Activated CD8-positive, alpha-beta T cell treated with anti-CD3 and anti-CD28 coated beads for 36 hours (primary cell): ENCODE data around the gene KCNA10. TPM values are rescaled to one million over a fixed set of nuclear protein-coding genes. Genes with fewer than 3 reads are reported as not detected.
A peak's percentile ranks its signal among the peaks of the same experiment; 100 is the strongest.

Experiments
- ATAC-seq: fragments of 200-7000 bp; cut with Tn5 transposase; one replicate; pipeline ENCODE4 v1.10.0; 2021; ENCODE audit warnings: mild to moderate bottlenecking, moderate library complexity
- CTCF ChIA-PET: fragments of 350-600 bp; sonication (Branson Sonifier 250); formaldehyde crosslinking; loops from one replicate; lab custom pipeline; 2021; ENCODE audit warnings: antibody characterized with exemption; lab: Charles Lee
- POLR2A ChIA-PET: fragments of 350-600 bp; sonication (Branson Sonifier 250); formaldehyde crosslinking; loops from one replicate; lab custom pipeline; 2021; ENCODE audit warnings: antibody characterized with exemption; lab: Charles Lee
- DNase-seq: peaks from one replicate; pipeline ENCODE4 v3.0.0-alpha.2; 2020
- H3K27ac Mint-ChIP-seq: one replicate; pipeline ENCODE4 v1.8.0; 2021; ENCODE audit warnings: mild to moderate bottlenecking, mixed read lengths
- H3K27me3 Mint-ChIP-seq: one replicate; pipeline ENCODE4 v1.8.0; 2021; ENCODE audit warnings: mixed read lengths
- H3K36me3 Mint-ChIP-seq: one replicate; pipeline ENCODE4 v1.8.0; 2021; ENCODE audit warnings: low read depth, mixed read lengths
- H3K4me1 Mint-ChIP-seq: one replicate; pipeline ENCODE4 v1.8.0; 2021; ENCODE audit warnings: low read depth, mixed read lengths
- H3K4me3 Mint-ChIP-seq: one replicate; pipeline ENCODE4 v1.8.0; 2021; ENCODE audit warnings: mild to moderate bottlenecking, moderate library complexity, mixed read lengths
- H3K9me3 Mint-ChIP-seq: one replicate; pipeline ENCODE4 v1.8.0; 2021; ENCODE audit warnings: mixed read lengths
- CTCF ChIP-seq: fragments of 200-600 bp; IDR thresholded peaks from one replicate; pipeline ENCODE4 v1.8.0; 2022; ENCODE audit warnings: antibody characterized with exemption, mild to moderate bottlenecking
- intact Hi-C: fragments of 100-400 bp; cut with micrococcal nuclease; formaldehyde crosslinking; loops from one replicate; pipeline ENCODE4 v1.10.0; 2022
- total RNA-seq, 2 experiments: library from RNA; stranded (reverse); gene quantifications; one replicate each; pipeline ENCODE4 v1.2.3, GENCODE V29; 2021

Gene KCNA10
- total RNA-seq, 2 experiments from 2014 or later, result not detected

GRCh38 chr1:110554871-110555801, 36.2 kb upstream of the KCNA10 start:
- Mint-ChIP-seq H3K27me3 (peaks cover 29% of the 10 kb centered on the region), H3K27ac (no peak overlapping the region), H3K4me1 (no peaks in the 10 kb centered on the region), H3K9me3 (no peaks in the 10 kb centered on the region), H3K36me3 (no peaks in the 10 kb centered on the region), H3K4me3 (peak overlapping the region; percentile 13)
- peak; percentile 83 for TF ChIP-seq CTCF
- ChIA-PET POLR2A (no interaction called here), CTCF (interaction anchor here (0.6 to 5.6 kb wide), 35 partner anchors 9 to 348 kb away, joined by 3 to 42 read pairs (median 4); no protein-coding TSS in a partner anchor)
- ATAC-seq (peak; percentile 92), DNase-seq (peak; percentile 65)
- intact Hi-C loops, result loop anchor here (5.0 kb wide), 1 partner anchor 62 kb away; no protein-coding TSS in a partner anchor

GRCh38 chr1:110551278-110551809, 32.4 kb upstream of the KCNA10 start:
- TF ChIP-seq CTCF, result no peak
- no peak for ATAC-seq
- no peaks in the 10 kb centered on the region for H3K4me1 Mint-ChIP-seq
- no peak for DNase-seq
- no peaks in the 10 kb centered on the region for H3K36me3 Mint-ChIP-seq
- no peaks in the 10 kb centered on the region for H3K9me3 Mint-ChIP-seq
- CTCF ChIA-PET, result no interaction called here
- H3K27me3 Mint-ChIP-seq, result peaks cover 21% of the 10 kb centered on the region
- H3K4me3 Mint-ChIP-seq, result no peak overlapping the region
- H3K27ac Mint-ChIP-seq, result no peak overlapping the region
- POLR2A ChIA-PET, result no interaction called here
- intact Hi-C loops, result no loop called here

GRCh38 chr1:110549831-110550230, 30.9 kb upstream of the KCNA10 start:
- TF ChIP-seq CTCF, result no peak
- H3K9me3 Mint-ChIP-seq, result no peaks in the 10 kb centered on the region
- ChIA-PET POLR2A (interaction anchor here (1.5 kb wide), 1 partner anchor 29 kb away, joined by 3 read pairs; no protein-coding TSS in a partner anchor), CTCF (interaction anchor here (1.5 kb wide), 1 partner anchor 25 kb away, joined by 4 read pairs; no protein-coding TSS in a partner anchor)
- no peaks in the 10 kb centered on the region for H3K4me1 Mint-ChIP-seq
- H3K27ac Mint-ChIP-seq, result no peak overlapping the region
- no peak overlapping the region for H3K4me3 Mint-ChIP-seq
- DNase-seq, result no peak
- no peaks in the 10 kb centered on the region for H3K36me3 Mint-ChIP-seq
- intact Hi-C loops, result no loop called here
- no peak for ATAC-seq
- peaks cover 18% of the 10 kb centered on the region for H3K27me3 Mint-ChIP-seq

- H3K4me1 Mint-ChIP-seq, result no peaks in the 10 kb centered on the region
- peak; percentile 23 for DNase-seq
- ATAC-seq, result no peak
- H3K27me3 Mint-ChIP-seq, result peaks cover 14% of the 10 kb centered on the region
- TF ChIP-seq CTCF, result peak; percentile 43
- no peak overlapping the region for H3K4me3 Mint-ChIP-seq
- no peak overlapping the region for H3K27ac Mint-ChIP-seq
- no peaks in the 10 kb centered on the region for H3K9me3 Mint-ChIP-seq
- ChIA-PET CTCF (interaction anchor here (0.7 to 1.5 kb wide), 3 partner anchors 9 to 233 kb away, joined by 3 to 5 read pairs (median 4); no protein-coding TSS in a partner anchor), POLR2A (interaction anchor here (0.7 to 1.5 kb wide), 2 partner anchors 27 to 87 kb away, joined by 3 read pairs; no protein-coding TSS in a partner anchor)
- intact Hi-C loops, result no loop called here
- no peaks in the 10 kb centered on the region for H3K36me3 Mint-ChIP-seq
Observed at GRCh38 chr1:110548381-110548780, 29.4 kb upstream of the KCNA10 start.
